Measurements from ENCODE around the gene KPNA6. TPM values are rescaled to one million over a fixed set of nuclear protein-coding genes. Genes with fewer than 3 reads are reported as not detected.
A peak's percentile ranks its signal among the peaks of the same experiment; 100 is the strongest.

KPNA6 gene
- total RNA-seq, 2 donors from 2014 or later = 95.4 to 119 TPM

DNA sequence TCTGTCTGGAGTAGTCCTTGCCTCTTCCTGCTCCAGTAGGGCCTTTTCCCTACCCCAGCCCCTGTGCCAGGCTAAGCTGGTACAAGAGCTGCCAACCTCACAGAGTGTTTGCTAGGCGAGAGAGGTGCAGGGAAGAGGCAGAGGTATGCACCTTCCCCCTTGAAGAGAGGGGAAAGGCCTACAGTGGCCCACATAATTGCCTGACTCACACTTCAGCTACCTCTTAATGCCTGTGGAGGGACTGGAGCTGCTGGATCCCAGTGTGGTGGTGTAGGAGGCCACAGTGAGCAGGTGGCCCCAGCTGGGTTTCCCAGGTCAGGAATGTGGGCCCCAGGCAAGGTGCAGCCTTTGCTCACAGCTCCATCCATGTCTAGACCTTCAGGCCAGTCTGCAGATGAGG is 89.2 kb downstream of the KPNA6 start:
- H3K27me3 ChIP-seq (ENCODE audit: control insufficient read depth, insufficient read depth, low read length, poor library complexity, severe bottlenecking) = no peaks in the 10 kb centered on the region
- H3K27me3 Mint-ChIP-seq (ENCODE audit: insufficient read depth) = no peaks in the 10 kb centered on the region
- H3K9me3 ChIP-seq (ENCODE audit: control insufficient read depth, low read length) = no peaks in the 10 kb centered on the region
- no peaks in the 10 kb centered on the region for H3K9me3 Mint-ChIP-seq
- TF ChIP-seq, protein P1, sequence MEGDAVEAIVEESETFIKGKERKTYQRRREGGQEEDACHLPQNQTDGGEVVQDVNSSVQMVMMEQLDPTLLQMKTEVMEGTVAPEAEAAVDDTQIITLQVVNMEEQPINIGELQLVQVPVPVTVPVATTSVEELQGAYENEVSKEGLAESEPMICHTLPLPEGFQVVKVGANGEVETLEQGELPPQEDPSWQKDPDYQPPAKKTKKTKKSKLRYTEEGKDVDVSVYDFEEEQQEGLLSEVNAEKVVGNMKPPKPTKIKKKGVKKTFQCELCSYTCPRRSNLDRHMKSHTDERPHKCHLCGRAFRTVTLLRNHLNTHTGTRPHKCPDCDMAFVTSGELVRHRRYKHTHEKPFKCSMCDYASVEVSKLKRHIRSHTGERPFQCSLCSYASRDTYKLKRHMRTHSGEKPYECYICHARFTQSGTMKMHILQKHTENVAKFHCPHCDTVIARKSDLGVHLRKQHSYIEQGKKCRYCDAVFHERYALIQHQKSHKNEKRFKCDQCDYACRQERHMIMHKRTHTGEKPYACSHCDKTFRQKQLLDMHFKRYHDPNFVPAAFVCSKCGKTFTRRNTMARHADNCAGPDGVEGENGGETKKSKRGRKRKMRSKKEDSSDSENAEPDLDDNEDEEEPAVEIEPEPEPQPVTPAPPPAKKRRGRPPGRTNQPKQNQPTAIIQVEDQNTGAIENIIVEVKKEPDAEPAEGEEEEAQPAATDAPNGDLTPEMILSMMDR (conservative IDR thresholded peaks at IDR 0.05) = no peak
- peaks cover 62% of the 10 kb centered on the region for H3K36me3 ChIP-seq (ENCODE audit: control insufficient read depth, insufficient read depth, low read length)
- no peak overlapping the region for H3K4me3 ChIP-seq (ENCODE audit: low read length)
- WGBS, 2 experiments (ENCODE audit: insufficient coverage in 1 of 2, insufficient read length in 1 of 2) = 96 to 100% methylated on average over 1 of the region's 1 CpG
- no peak overlapping the region for H3K27ac Mint-ChIP-seq
- DNase-seq = no peak
- H3K4me1 Mint-ChIP-seq = peaks cover 17% of the 10 kb centered on the region
- H3K4me3 Mint-ChIP-seq = no peak overlapping the region
- peaks cover 53% of the 10 kb centered on the region for H3K36me3 Mint-ChIP-seq (ENCODE audit: low read depth)
- no peaks in the 10 kb centered on the region for H3K4me1 ChIP-seq (ENCODE audit: control insufficient read depth, insufficient read depth, low read length)
- no peak overlapping the region for H3K9ac ChIP-seq (ENCODE audit: extremely low read depth, low read length, poor library complexity, severe bottlenecking)
- no peak overlapping the region for H3K27ac ChIP-seq (ENCODE audit: low read depth, low read length)

DNA sequence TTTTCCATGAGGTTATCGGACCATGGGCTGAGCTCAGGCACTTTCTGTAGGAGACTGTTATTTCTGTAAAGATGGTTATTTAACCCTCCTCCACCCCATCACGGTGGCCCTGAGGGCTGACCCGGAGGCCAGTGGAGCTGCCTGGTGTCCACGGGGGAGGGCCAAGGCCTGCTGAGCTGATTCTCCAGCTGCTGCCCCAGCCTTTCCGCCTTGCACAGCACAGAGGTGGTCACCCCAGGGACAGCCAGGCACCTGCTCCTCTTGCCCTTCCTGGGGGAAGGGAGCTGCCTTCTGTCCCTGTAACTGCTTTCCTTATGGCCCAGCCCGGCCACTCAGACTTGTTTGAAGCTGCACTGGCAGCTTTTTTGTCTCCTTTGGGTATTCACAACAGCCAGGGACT is 90.0 kb downstream of the KPNA6 start:
- TF ChIP-seq, protein P1 (conservative IDR thresholded peaks at IDR 0.05) = no peak
- Mint-ChIP-seq H3K9me3 (no peaks in the 10 kb centered on the region), H3K36me3 (ENCODE audit: low read depth) (peaks cover 45% of the 10 kb centered on the region), H3K4me3 (no peak overlapping the region), H3K27ac (no peak overlapping the region), H3K27me3 (ENCODE audit: insufficient read depth) (no peaks in the 10 kb centered on the region), H3K4me1 (peaks cover 17% of the 10 kb centered on the region)
- Histone ChIP-seq H3K4me3 (ENCODE audit: low read length) (no peak overlapping the region), H3K27me3 (ENCODE audit: control insufficient read depth, insufficient read depth, low read length, poor library complexity, severe bottlenecking) (no peaks in the 10 kb centered on the region), H3K36me3 (ENCODE audit: control insufficient read depth, insufficient read depth, low read length) (peaks cover 55% of the 10 kb centered on the region), H3K27ac (ENCODE audit: low read depth, low read length) (peak overlapping the region; percentile 57), H3K9ac (ENCODE audit: extremely low read depth, low read length, poor library complexity, severe bottlenecking) (no peak overlapping the region), H3K4me1 (ENCODE audit: control insufficient read depth, insufficient read depth, low read length) (no peaks in the 10 kb centered on the region), H3K9me3 (ENCODE audit: control insufficient read depth, low read length) (no peaks in the 10 kb centered on the region)
- DNase-seq = no peak
- 90 to 100% methylated on average over 1 to 6 of the region's 6 CpGs for WGBS, 2 experiments (ENCODE audit: insufficient coverage in 1 of 2, insufficient read length in 1 of 2)

DNA sequence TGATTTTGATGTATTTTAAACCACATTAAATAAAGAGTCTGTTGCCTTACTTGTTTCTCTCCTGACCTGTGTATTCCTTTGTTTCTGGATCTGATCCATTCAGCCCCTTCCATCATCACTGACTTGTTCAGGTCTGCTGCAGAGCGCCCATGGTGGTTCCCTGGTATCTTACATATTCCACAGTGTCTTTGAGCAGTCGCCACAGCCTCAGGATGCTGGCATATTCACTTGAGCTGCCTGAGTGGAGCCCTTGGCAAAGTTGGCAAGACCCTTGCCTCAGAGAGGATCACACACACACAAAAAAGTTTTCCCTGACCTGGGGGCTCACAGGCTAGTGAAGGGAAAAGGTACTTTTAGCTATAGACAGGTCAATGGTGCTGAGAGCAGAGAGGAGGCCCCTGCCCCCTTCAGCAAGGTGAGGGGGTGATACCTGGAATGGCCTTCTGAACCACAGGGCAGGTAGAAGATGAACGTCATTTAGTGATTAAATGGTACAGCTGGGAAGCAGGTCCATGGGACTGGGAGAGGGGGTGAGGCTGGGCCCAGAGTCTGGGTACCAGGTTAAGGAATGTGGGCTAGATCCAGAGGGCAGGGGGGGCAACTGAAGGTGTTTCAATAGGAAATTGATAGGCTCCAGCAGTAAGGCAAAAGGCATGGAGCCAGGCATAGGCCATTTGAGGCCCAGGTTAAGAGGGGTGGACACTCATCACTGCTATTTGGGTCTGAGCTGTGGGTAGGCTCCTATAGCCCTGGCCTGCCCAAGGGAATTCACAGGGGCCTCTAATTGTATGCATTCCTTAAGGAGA is 90.6 kb downstream of the KPNA6 start:
- H3K27ac ChIP-seq (ENCODE audit: low read depth, low read length) = peak overlapping the region; percentile 57
- peaks cover 40% of the 10 kb centered on the region for H3K36me3 Mint-ChIP-seq (ENCODE audit: low read depth)
- 88 to 91% methylated on average over 2 to 3 of the region's 3 CpGs for WGBS, 2 experiments (ENCODE audit: insufficient coverage in 1 of 2, insufficient read length in 1 of 2)

More for the DNA sequence above, 90.6 kb downstream of the KPNA6 start:
- DNase-seq = no peak
- Mint-ChIP-seq H3K27me3 (ENCODE audit: insufficient read depth) (peaks cover 1% of the 10 kb centered on the region), H3K4me3 (no peak overlapping the region), H3K27ac (no peak overlapping the region), H3K4me1 (peaks cover 17% of the 10 kb centered on the region), H3K9me3 (no peaks in the 10 kb centered on the region)
- Histone ChIP-seq H3K9me3 (ENCODE audit: control insufficient read depth, low read length) (no peaks in the 10 kb centered on the region), H3K4me3 (ENCODE audit: low read length) (no peak overlapping the region), H3K36me3 (ENCODE audit: control insufficient read depth, insufficient read depth, low read length) (peaks cover 49% of the 10 kb centered on the region), H3K9ac (ENCODE audit: extremely low read depth, low read length, poor library complexity, severe bottlenecking) (no peak overlapping the region), H3K4me1 (ENCODE audit: control insufficient read depth, insufficient read depth, low read length) (no peaks in the 10 kb centered on the region), H3K27me3 (ENCODE audit: control insufficient read depth, insufficient read depth, low read length, poor library complexity, severe bottlenecking) (no peaks in the 10 kb centered on the region)
- TF ChIP-seq, protein P1 (conservative IDR thresholded peaks at IDR 0.05) = no peak
